ENCODE data around the gene KDM5B. TPM values are rescaled to one million over a fixed set of nuclear protein-coding genes. Genes with fewer than 3 reads are reported as not detected.

KDM5B gene
- total RNA-seq, 1 donor: 124 TPM

GRCh38 chr1:202791077-202791747 lies 17.0 kb downstream of the KDM5B start:
- no peak overlapping the region for H3K4me3 ChIP-seq (ENCODE audit: insufficient read depth, low read length)
- H3K27me3 ChIP-seq (ENCODE audit: insufficient read depth, low read length): no peaks in the 10 kb centered on the region
- H3K79me2 ChIP-seq (ENCODE audit: insufficient read depth, low read length): peaks cover 95% of the 10 kb centered on the region
- peaks cover 79% of the 10 kb centered on the region for H4K20me1 ChIP-seq (ENCODE audit: insufficient read depth, low read length)
- no peak for TF ChIP-seq CTCF (IDR thresholded peaks at IDR 0.05; ENCODE audit: extremely low read depth, low read depth, low read length)
- DNase-seq (ENCODE audit: insufficient read length, low spot score, missing footprints): no peak
- no peaks in the 10 kb centered on the region for H3K9me3 ChIP-seq (ENCODE audit: low read depth, low read length)
- no peak overlapping the region for H3K4me2 ChIP-seq (ENCODE audit: insufficient read depth, low read length)
- H3K36me3 ChIP-seq (ENCODE audit: insufficient read depth, low read length): no peaks in the 10 kb centered on the region
- no peaks in the 10 kb centered on the region for H3K4me1 ChIP-seq (ENCODE audit: insufficient read depth, low read length)
- no peak overlapping the region for H3K27ac ChIP-seq (ENCODE audit: low read depth, low read length)
- H2AFZ ChIP-seq (ENCODE audit: low read length): no peak overlapping the region

GRCh38 chr1:202788800-202789199 lies 19.4 kb downstream of the KDM5B start:
- no peaks in the 10 kb centered on the region for H3K27me3 ChIP-seq (ENCODE audit: insufficient read depth, low read length)
- no peak overlapping the region for H2AFZ ChIP-seq (ENCODE audit: low read length)
- TF ChIP-seq CTCF (IDR thresholded peaks at IDR 0.05; ENCODE audit: extremely low read depth, low read depth, low read length): no peak
- H3K4me2 ChIP-seq (ENCODE audit: insufficient read depth, low read length): no peak overlapping the region
- peaks cover 80% of the 10 kb centered on the region for H4K20me1 ChIP-seq (ENCODE audit: insufficient read depth, low read length)
- H3K27ac ChIP-seq (ENCODE audit: low read depth, low read length): no peak overlapping the region
- H3K36me3 ChIP-seq (ENCODE audit: insufficient read depth, low read length): no peaks in the 10 kb centered on the region
- no peaks in the 10 kb centered on the region for H3K4me1 ChIP-seq (ENCODE audit: insufficient read depth, low read length)
- peaks cover 95% of the 10 kb centered on the region for H3K79me2 ChIP-seq (ENCODE audit: insufficient read depth, low read length)
- H3K4me3 ChIP-seq (ENCODE audit: insufficient read depth, low read length): no peak overlapping the region
- H3K9me3 ChIP-seq (ENCODE audit: low read depth, low read length): no peaks in the 10 kb centered on the region
- no peak for DNase-seq (ENCODE audit: insufficient read length, low spot score, missing footprints)

GRCh38 chr1:202786804-202787203 lies 21.4 kb downstream of the KDM5B start:
- no peaks in the 10 kb centered on the region for H3K27me3 ChIP-seq (ENCODE audit: insufficient read depth, low read length)
- H3K79me2 ChIP-seq (ENCODE audit: insufficient read depth, low read length): peaks cover 94% of the 10 kb centered on the region
- H4K20me1 ChIP-seq (ENCODE audit: insufficient read depth, low read length): peaks cover 78% of the 10 kb centered on the region

More at GRCh38 chr1:202786804-202787203, 21.4 kb downstream of the KDM5B start:
- Histone ChIP-seq H3K36me3 (ENCODE audit: insufficient read depth, low read length) (no peaks in the 10 kb centered on the region), H2AFZ (ENCODE audit: low read length) (no peak overlapping the region), H3K9me3 (ENCODE audit: low read depth, low read length) (no peaks in the 10 kb centered on the region), H3K27ac (ENCODE audit: low read depth, low read length) (no peak overlapping the region), H3K4me2 (ENCODE audit: insufficient read depth, low read length) (no peak overlapping the region), H3K4me3 (ENCODE audit: insufficient read depth, low read length) (no peak overlapping the region), H3K4me1 (ENCODE audit: insufficient read depth, low read length) (no peaks in the 10 kb centered on the region)
- no peak for TF ChIP-seq CTCF (IDR thresholded peaks at IDR 0.05; ENCODE audit: extremely low read depth, low read depth, low read length)
- no peak for DNase-seq (ENCODE audit: insufficient read length, low spot score, missing footprints)
